ENCODE measurements around the gene A3GALT2. TPM values are rescaled to one million over a fixed set of nuclear protein-coding genes. Genes with fewer than 3 reads are reported as not detected.

A3GALT2 gene
- total RNA-seq, 1 experiment from 2014 or later, result not detected

DNA sequence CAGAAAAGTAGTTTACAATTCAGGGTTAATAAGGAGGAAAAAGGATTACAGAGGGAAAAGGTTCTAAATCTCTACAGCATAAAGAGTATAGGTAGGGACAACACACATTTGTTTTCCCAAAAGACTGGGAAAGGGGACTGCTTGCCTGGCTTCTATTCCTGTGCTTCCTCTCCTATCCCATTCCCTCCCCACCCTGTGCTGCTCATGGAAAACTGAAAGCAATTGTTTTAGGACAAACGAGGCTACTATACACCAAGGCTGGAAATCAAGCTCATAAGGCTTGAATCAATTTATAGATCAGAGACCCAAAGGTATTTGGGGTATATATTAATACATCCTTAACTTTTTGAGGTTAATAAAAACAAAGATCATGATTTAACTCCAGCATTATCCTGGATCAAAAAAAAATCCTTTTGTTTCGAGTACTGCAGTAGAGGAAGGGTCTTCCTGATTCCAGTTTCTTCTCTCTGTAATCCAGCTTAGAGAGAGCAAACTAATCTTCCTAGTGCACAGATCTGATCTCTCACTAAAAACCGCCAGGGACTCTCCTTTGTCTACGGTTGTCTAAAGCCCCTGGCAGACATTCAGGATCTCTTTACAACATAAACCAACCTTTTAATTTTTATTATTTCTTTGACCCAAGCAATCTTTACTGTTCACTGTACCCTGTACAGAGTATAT lies 37.4 kb upstream of the A3GALT2 start:
- H2BK5ac ChIP-seq (ENCODE audit: insufficient read length, low read length), result no peak overlapping the region
- H2AK5ac ChIP-seq (ENCODE audit: insufficient read length, low read length), result no peak overlapping the region
- H3K4ac ChIP-seq (ENCODE audit: low read depth, low read length), result no peak overlapping the region
- DNase-seq, result no peak
- TF ChIP-seq, protein P1, sequence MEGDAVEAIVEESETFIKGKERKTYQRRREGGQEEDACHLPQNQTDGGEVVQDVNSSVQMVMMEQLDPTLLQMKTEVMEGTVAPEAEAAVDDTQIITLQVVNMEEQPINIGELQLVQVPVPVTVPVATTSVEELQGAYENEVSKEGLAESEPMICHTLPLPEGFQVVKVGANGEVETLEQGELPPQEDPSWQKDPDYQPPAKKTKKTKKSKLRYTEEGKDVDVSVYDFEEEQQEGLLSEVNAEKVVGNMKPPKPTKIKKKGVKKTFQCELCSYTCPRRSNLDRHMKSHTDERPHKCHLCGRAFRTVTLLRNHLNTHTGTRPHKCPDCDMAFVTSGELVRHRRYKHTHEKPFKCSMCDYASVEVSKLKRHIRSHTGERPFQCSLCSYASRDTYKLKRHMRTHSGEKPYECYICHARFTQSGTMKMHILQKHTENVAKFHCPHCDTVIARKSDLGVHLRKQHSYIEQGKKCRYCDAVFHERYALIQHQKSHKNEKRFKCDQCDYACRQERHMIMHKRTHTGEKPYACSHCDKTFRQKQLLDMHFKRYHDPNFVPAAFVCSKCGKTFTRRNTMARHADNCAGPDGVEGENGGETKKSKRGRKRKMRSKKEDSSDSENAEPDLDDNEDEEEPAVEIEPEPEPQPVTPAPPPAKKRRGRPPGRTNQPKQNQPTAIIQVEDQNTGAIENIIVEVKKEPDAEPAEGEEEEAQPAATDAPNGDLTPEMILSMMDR (conservative IDR thresholded peaks at IDR 0.05), result no peak
- H3K23me2 ChIP-seq (ENCODE audit: insufficient read length, low read depth, low read length, poor library complexity, severe bottlenecking), result no peaks in the 10 kb centered on the region
- no peak overlapping the region for H2BK15ac ChIP-seq (ENCODE audit: low read depth, low read length)
- Mint-ChIP-seq H3K36me3 (ENCODE audit: insufficient read depth in 1 of 3, low read depth in 3 of 3) (peaks cover 0 to 5% (median 0%) of the 10 kb centered on the region in 3 experiments; a peak in 3 of 7 replicates), H3K4me3 (no peak overlapping the region), H3K9me3 (no peaks in the 10 kb centered on the region; a peak in 1 of 5 replicates), H3K4me1 (peaks cover 24 to 31% of the 10 kb centered on the region in 2 experiments), H3K27ac (no peak overlapping the region), H3K27me3 (ENCODE audit: low read depth) (peaks cover 79% of the 10 kb centered on the region)
- H3K27ac ChIP-seq (ENCODE audit: insufficient read length, low read depth, low read length), result no peak overlapping the region
- H3K9me3 ChIP-seq (ENCODE audit: control insufficient read depth, low read depth, low read length), result no peaks in the 10 kb centered on the region
- H3K18ac ChIP-seq (ENCODE audit: insufficient read length, low read depth, low read length), result no peak overlapping the region
- H4K5ac ChIP-seq (ENCODE audit: insufficient read length, low read depth, low read length), result no peak overlapping the region
- no peak overlapping the region for H2BK20ac ChIP-seq (ENCODE audit: low read depth, low read length, poor library complexity, severe bottlenecking)
- H3K23ac ChIP-seq (ENCODE audit: insufficient read length, low read depth, low read length), result no peak overlapping the region
- H3T11ph ChIP-seq (ENCODE audit: low read length), result no peak overlapping the region
- H4K8ac ChIP-seq (replicated peaks; ENCODE audit: insufficient read length, low read depth, low read length), result no peak overlapping the region
- H4K91ac ChIP-seq (ENCODE audit: insufficient read length, low read depth, low read length), result no peak overlapping the region
- H3K79me2 ChIP-seq (ENCODE audit: insufficient read depth, low read length), result no peaks in the 10 kb centered on the region
- H3K4me1 ChIP-seq (ENCODE audit: insufficient read depth, low read length), result peaks cover 9% of the 10 kb centered on the region; the same call in 1 of the 2 replicates
- no peaks in the 10 kb centered on the region for H4K20me1 ChIP-seq (ENCODE audit: control insufficient read depth, insufficient read depth, insufficient read length)
- H3K56ac ChIP-seq (ENCODE audit: insufficient read length, low read depth, low read length), result no peak overlapping the region
- no peak overlapping the region for H2AFZ ChIP-seq (ENCODE audit: low read length)
- H2BK120ac ChIP-seq (ENCODE audit: low read depth, low read length, poor library complexity, severe bottlenecking), result no peak overlapping the region
- H2BK12ac ChIP-seq (ENCODE audit: insufficient read length, low read depth, low read length), result no peak overlapping the region
- no CpG with 5 or more reads among the region's 4 CpGs for WGBS (ENCODE audit: extremely low coverage, insufficient read length, low lambda C conversion rate)
- H3K79me1 ChIP-seq (ENCODE audit: insufficient read depth, low read depth, low read length, poor library complexity, severe bottlenecking), result no peaks in the 10 kb centered on the region
- H3K4me2 ChIP-seq (ENCODE audit: insufficient read depth, insufficient read length, low read length), result no peak overlapping the region
- H3K27me3 ChIP-seq (ENCODE audit: insufficient read depth, low read length), result peaks cover 7% of the 10 kb centered on the region; the same call in 1 of the 2 replicates
- no peak overlapping the region for H3K14ac ChIP-seq (ENCODE audit: insufficient read depth, low read length)
- no peak overlapping the region for H3K9ac ChIP-seq (ENCODE audit: extremely low read depth, insufficient read length, low read length)

Measured in H9 (cell line).